HCT116 (cell line): ENCODE results near the gene ZNF708. TPM values are rescaled to one million over a fixed set of nuclear protein-coding genes. Genes with fewer than 3 reads are reported as not detected.

Source experiments
- ATAC-seq: fragments of 200-7000 bp; cut with Tn5 transposase; 2 replicates; pipeline ENCODE4 v1.9.1; 2020; ENCODE audit warnings: mild to moderate bottlenecking, moderate library complexity
- BruUV-seq: library from RNA; stranded (reverse); fragments of 400-500 nt; replicated peaks from 2 replicates; lab custom pipeline; 2021; lab: Mats Ljungman, UMichigan
- CTCF ChIA-PET: fragments of 300-600 bp; sonication (Branson Sonifier 250); formaldehyde crosslinking; loops from one replicate; lab custom pipeline; 2021; ENCODE audit warnings: antibody characterized with exemption; lab: Charles Lee
- POLR2A ChIA-PET: fragments of 300-600, 350-600 bp; sonication (Branson Sonifier 250); formaldehyde crosslinking; loops from one replicate; lab custom pipeline; 2021; ENCODE audit warnings: antibody characterized with exemption; lab: Charles Lee
- RAD21 ChIA-PET, 2 experiments: fragments of 300-600 bp; sonication (Branson Sonifier 250); formaldehyde crosslinking; loops; one replicate each; lab custom pipeline; 2023; ENCODE audit warnings: low total read pairs in 2 of 2; ENCODE audit not compliant: uncharacterized antibody in 2 of 2, unreplicated experiment in 2 of 2, low non-redundant PET in 1 of 2; lab: Charles Lee
- DNase-seq: peaks from one replicate; pipeline ENCODE4 v3.0.0-alpha.2; 2010; ENCODE audit warnings: low read depth, low spot score
- H2AFZ ChIP-seq: fragments of 200-600 bp; shearing (Covaris generic), sonication (generic); 2 replicates; pipeline ENCODE4 v1.6.1; 2017; ENCODE audit warnings: low read depth, mixed run types, mixed read lengths, antibody characterized with exemption, low read length; ENCODE audit not compliant: poor library complexity, severe bottlenecking
- H3K27ac ChIP-seq: 2 replicates; pipeline ENCODE4 v1.5.1; 2012; ENCODE audit warnings: low read depth, low read length
- H3K27me3 ChIP-seq: fragments of 200-600 bp; sonication (generic); 2 replicates; pipeline ENCODE4 v1.6.1; 2016; ENCODE audit warnings: mixed run types, low read length, mixed read lengths; ENCODE audit not compliant: insufficient read depth
- H3K36me3 ChIP-seq, 2 experiments: fragments of 200-500 bp in 1 of 2; fragments of 200-600 bp in 1 of 2; sonication (Bioruptor generic) in 1 of 2; sonication (generic) in 1 of 2; 2 replicates each; pipeline versions ENCODE4 v1.5.1 to v1.6.1; 2014 to 2016; ENCODE audit warnings: low read length in 2 of 2, inconsistent platforms in 1 of 2, mixed read lengths in 1 of 2, mixed run types in 1 of 2; ENCODE audit not compliant: insufficient read depth in 2 of 2, control insufficient read depth in 1 of 2
- H3K4me1 ChIP-seq, 2 experiments: fragments of 200-600 bp in 1 of 2; sonication (generic) in 1 of 2; 2 replicates each; pipeline versions ENCODE4 v1.5.1 to v1.6.1; 2012 to 2017; ENCODE audit warnings: low read length in 2 of 2, inconsistent platforms in 1 of 2, mild to moderate bottlenecking in 1 of 2, mixed read lengths in 1 of 2, mixed run types in 1 of 2, moderate library complexity in 1 of 2; ENCODE audit not compliant: insufficient read depth in 2 of 2, control insufficient read depth in 1 of 2
- H3K4me2 ChIP-seq: fragments of 200-600 bp; sonication (generic); 2 replicates; pipeline ENCODE4 v1.6.1; 2017; ENCODE audit warnings: mixed run types, low read length, mixed read lengths
- H3K4me3 ChIP-seq, 2 experiments: fragments of 200-600 bp in 1 of 2; sonication (generic) in 1 of 2; replicated peaks in 1 of 2; 2 replicates each; pipeline ENCODE4 v1.5.1; 2011 to 2016; ENCODE audit warnings: low read length in 2 of 2, control low read depth in 1 of 2, low read depth in 1 of 2, mild to moderate bottlenecking in 1 of 2, mixed read lengths in 1 of 2, mixed run types in 1 of 2
- H3K79me2 ChIP-seq: fragments of 200-600 bp; sonication (generic); 2 replicates; pipeline ENCODE4 v1.6.1; 2017; ENCODE audit warnings: mild to moderate bottlenecking, mixed run types, low read length, moderate library complexity, mixed read lengths; ENCODE audit not compliant: insufficient read depth
- H3K9ac ChIP-seq: fragments of 200-600 bp; sonication (generic); 2 replicates; pipeline ENCODE4 v1.6.1; 2016; ENCODE audit warnings: low read length, mixed read lengths
- H3K9me2 ChIP-seq: fragments of 200-600 bp; sonication (generic), shearing (Covaris generic); 2 replicates; pipeline ENCODE4 v1.6.1; 2017; ENCODE audit warnings: mixed run types, mild to moderate bottlenecking, moderate library complexity; ENCODE audit not compliant: insufficient read depth
- H3K9me3 ChIP-seq, 2 experiments: fragments of 200-500 bp in 1 of 2; fragments of 200-600 bp in 1 of 2; sonication (Bioruptor generic) in 1 of 2; sonication (generic) in 1 of 2; 2 replicates each; pipeline ENCODE4 v1.6.1; 2014 to 2017; ENCODE audit warnings: low read length in 2 of 2, mixed read lengths in 2 of 2, inconsistent platforms in 1 of 2, low read depth in 1 of 2, mild to moderate bottlenecking in 1 of 2, mixed run types in 1 of 2, moderate library complexity in 1 of 2; ENCODE audit not compliant: control insufficient read depth in 1 of 2, insufficient read depth in 1 of 2
- H4K20me1 ChIP-seq: fragments of 200-600 bp; sonication (generic), shearing (Covaris generic); 2 replicates; pipeline ENCODE4 v1.6.1; 2017; ENCODE audit warnings: mixed run types, mild to moderate bottlenecking, moderate library complexity; ENCODE audit not compliant: insufficient read depth
- ATF3 ChIP-seq: IDR thresholded peaks from 2 replicates; pipeline ENCODE4 v1.6.1; 2012
- CBX3 ChIP-seq: IDR thresholded peaks from 2 replicates; pipeline ENCODE4 v1.6.1; 2012; ENCODE audit warnings: low read depth
- CEBPB ChIP-seq: IDR thresholded peaks from 2 replicates; pipeline ENCODE4 v1.6.1; 2012; ENCODE audit warnings: low read depth
- EGR1 ChIP-seq: IDR thresholded peaks from 2 replicates; pipeline ENCODE4 v1.6.1; 2012; ENCODE audit warnings: low read depth
- ELF1 ChIP-seq: IDR thresholded peaks from 2 replicates; pipeline ENCODE4 v1.6.1; 2012; ENCODE audit warnings: low read depth, borderline replicate concordance
- FOSL1 ChIP-seq: IDR thresholded peaks from 2 replicates; pipeline ENCODE4 v1.6.1; 2012; ENCODE audit warnings: low read depth
- JUND ChIP-seq: IDR thresholded peaks from 2 replicates; pipeline ENCODE4 v1.6.1; 2012
- MAX ChIP-seq: IDR thresholded peaks from 2 replicates; pipeline ENCODE4 v1.6.1; 2012
- POLR2AphosphoS5 ChIP-seq: IDR thresholded peaks from 2 replicates; pipeline ENCODE4 v1.6.1; 2011; ENCODE audit warnings: mild to moderate bottlenecking, low read depth, low read length, moderate library complexity
- RAD21 ChIP-seq: IDR thresholded peaks from 2 replicates; pipeline ENCODE4 v1.6.1; 2012; ENCODE audit warnings: low read depth, mild to moderate bottlenecking
- SP1 ChIP-seq: IDR thresholded peaks from 2 replicates; pipeline ENCODE4 v1.6.1; 2012; ENCODE audit warnings: low read depth
- SRF ChIP-seq: IDR thresholded peaks from 2 replicates; pipeline ENCODE4 v1.6.1; 2012; ENCODE audit warnings: low read depth
- TCF7L2 ChIP-seq: IDR thresholded peaks from 2 replicates; pipeline ENCODE4 v1.7.0; 2011; ENCODE audit warnings: borderline replicate concordance, inconsistent platforms; ENCODE audit not compliant: insufficient read depth, insufficient read length; ENCODE audit errors: extremely low read depth
- YY1 ChIP-seq: IDR thresholded peaks from 2 replicates; pipeline ENCODE4 v1.6.1; 2011; ENCODE audit warnings: low read length, low read depth, moderate library complexity, mild to moderate bottlenecking; ENCODE audit not compliant: insufficient replicate concordance; ENCODE audit errors: extremely low read depth
- ZFX ChIP-seq: fragments of 450-650 bp; IDR thresholded peaks from 2 replicates; pipeline ENCODE4 v1.6.1; 2017
- ZNF274 ChIP-seq: fragments of 200-500 bp; sonication (Bioruptor generic); IDR thresholded peaks from 2 replicates; pipeline ENCODE4 v1.6.1; 2014; ENCODE audit warnings: mild to moderate bottlenecking, low read depth, low read length, inconsistent platforms
- intact Hi-C: fragments of 100-400 bp; cut with micrococcal nuclease; formaldehyde crosslinking; loops from 2 replicates; pipeline ENCODE4 v1.10.0; 2022
- total RNA-seq: library from RNA; stranded (reverse); gene quantifications from one replicate; pipeline ENCODE4 v1.2.1, GENCODE V29; 2021; ENCODE audit not compliant: unreplicated experiment

ZNF708 gene
- total RNA-seq, 1 experiment from 2014 or later = 5.3 TPM

GRCh38 chr19:21264891-21265290, 64.3 kb downstream of the ZNF708 start:
- intact Hi-C loops = no loop called here
- no peaks in the 10 kb centered on the region for H3K9me2 ChIP-seq
- H3K4me2 ChIP-seq = no peak overlapping the region
- no peak overlapping the region for H2AFZ ChIP-seq
- ChIA-PET POLR2A (no interaction called here), CTCF (no interaction called here), RAD21 (no interaction called here)
- DNase-seq (no peak), ATAC-seq (no peak)
- H3K4me1 ChIP-seq = no peaks in the 10 kb centered on the region
- H3K79me2 ChIP-seq = no peaks in the 10 kb centered on the region
- BruUV-seq = no TSS peak
- H4K20me1 ChIP-seq = no peaks in the 10 kb centered on the region
- no peak overlapping the region for H3K9ac ChIP-seq
- TF ChIP-seq SRF (no peak), CBX3 (no peak), FOSL1 (no peak), ATF3 (no peak), YY1 (no peak), MAX (no peak), JUND (no peak), TCF7L2 (no peak), ZFX (no peak), ELF1 (no peak), SP1 (no peak), EGR1 (no peak), CEBPB (no peak), RAD21 (no peak), POLR2AphosphoS5 (no peak), ZNF274 (no peak)
- TF ChIP-seq, all 23 proteins: peak for 0
- no peaks in the 10 kb centered on the region for H3K27me3 ChIP-seq
- peaks cover 0 to 4% of the 10 kb centered on the region in 2 experiments; a peak in 1 of 4 replicates for H3K9me3 ChIP-seq
- H3K27ac ChIP-seq = no peak overlapping the region
- H3K36me3 ChIP-seq = no peaks in the 10 kb centered on the region
- no peak overlapping the region for H3K4me3 ChIP-seq
